HL-60/S4 treated with retinoic acid at 250 ng/mL for 4 days and 3 days (cell line): Measurements from ENCODE around the gene MYO10.

Source experiments
- in situ Hi-C: fragments of 300-500 bp; cut with MboI; formaldehyde crosslinking; loops from 2 replicates; pipeline ENCODE4 v1.7.0; 2022; ENCODE audit warnings: low sequenced_read_pairs

Gene MYO10

DNA sequence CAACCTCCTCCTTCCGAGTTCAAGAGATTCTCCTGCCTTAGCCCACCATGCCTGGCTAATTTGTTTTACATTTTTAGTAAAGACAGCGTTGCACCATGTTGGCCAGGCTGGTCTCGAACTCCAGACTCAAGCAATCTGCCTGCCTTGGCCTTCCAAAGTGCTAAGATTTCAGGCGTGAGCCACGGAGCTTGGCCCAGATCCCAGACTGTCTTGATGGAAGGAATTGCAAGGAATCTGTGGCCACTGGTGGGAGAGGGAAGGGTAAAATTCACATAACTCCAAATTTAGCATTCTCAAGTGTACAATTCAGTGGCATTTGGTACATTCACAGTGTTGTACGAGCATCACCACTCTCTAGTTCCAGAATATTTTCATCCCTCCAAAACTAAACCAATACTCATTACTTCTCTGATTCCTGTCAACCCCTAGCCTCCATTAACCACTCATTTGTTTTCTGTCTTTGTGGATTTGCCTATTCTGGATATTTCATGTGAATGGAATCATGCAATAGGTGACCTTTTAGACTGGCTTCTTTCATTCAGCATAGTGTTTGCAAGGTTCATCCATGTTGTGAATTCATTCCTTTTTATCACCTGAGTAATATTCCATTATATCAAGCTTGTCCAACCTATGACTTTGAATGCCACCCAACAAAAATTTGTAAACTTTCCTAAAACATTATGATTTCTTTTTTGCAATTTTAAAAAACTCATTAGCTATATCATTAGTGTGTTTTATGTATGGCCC, 8.9 kb upstream of the MYO10 start:
- in situ Hi-C loops: no loop called here

DNA sequence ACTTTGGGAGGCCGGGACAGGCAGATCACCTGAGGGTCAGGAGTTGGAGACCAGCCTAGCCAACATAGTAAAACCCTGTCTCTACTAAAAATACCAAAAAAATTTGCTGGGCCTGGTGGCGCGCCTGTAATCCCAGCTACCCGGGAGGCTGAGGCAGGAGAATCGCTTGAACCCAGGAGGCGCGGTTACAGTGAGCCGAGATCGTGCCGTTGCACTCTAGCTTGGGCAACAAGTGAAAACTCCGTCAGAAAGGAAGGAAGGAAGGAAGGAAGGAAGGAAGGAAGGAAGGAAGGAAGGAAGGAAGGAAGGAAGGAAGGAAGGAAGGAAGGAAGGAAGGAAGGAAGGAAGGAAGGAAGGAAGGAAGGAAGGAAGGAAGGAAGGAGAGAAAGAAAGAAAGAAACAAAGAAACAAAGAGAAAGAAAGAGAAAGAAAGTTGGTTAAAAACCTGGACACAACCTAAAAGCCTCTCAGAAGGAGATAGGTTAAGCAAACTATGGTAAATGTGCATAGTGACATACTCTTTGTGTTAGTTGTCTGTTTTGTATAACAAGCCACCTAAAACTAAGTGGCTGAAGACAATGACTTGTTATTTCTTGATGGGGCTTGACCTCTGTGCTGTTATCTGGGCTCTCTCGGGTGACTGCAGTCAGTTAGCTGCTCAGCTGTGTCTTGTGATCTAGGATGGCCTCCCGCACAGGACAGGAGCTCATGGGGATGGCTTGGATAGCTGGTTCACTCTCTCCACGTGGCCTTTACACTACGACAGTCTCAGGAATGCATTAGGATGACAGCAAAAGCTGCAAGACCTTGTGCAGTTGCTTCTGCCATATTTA, 8.0 kb upstream of the MYO10 start:
- in situ Hi-C loops: no loop called here

DNA sequence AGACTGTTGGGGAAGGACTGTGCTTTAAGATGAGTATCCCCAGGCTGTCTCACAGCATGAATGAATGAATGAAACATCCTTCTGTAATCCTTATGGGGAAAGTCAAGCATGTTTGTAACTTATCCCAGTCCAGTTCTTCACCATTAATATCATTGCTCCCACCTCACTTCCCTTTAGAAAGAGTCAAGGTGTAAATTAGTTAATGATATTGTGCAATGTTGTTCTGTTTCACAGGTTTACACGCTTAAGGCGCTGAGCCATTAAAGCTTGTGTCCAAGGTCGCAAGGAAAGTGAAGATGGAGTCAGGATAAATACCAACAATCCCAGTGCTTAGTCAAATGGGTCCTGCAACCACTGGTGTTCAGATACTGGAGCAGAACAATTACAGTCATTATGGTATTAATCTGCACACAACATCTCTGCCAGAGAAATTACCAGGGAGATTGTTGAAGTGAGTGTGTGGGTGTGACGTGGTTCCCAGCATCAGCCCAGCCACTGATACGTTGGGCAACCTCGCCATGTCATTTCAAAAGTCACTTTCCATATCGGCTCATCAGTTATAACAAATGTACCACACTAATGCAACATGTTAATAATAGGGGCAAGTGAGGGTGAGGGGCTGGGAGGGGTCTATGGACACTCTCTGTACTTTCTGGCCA, 1.5 kb upstream of the MYO10 start:
- in situ Hi-C loops: no loop called here

DNA sequence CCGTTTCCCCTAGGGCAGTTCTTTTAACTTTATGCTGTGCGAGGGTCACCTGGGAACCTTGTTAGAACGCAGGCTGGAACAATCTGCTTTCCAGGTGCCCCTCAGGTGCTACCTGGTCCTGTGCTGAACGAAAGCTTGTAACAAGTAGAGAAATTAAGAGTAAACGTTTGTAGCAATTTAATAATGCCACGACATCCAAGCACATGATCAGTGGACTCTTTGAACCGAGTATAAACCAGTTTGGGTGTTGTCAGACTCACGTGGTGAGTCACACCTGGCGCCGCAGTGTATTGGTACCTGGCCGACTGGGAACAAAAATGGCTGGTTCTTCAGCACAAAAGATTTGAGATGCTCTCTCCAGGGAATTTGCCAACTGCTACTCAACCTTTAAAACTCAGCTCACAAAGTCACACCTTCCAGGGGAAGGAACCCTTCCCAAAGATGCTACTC, 926 bp upstream of the MYO10 start:
- in situ Hi-C loops: no loop called here

DNA sequence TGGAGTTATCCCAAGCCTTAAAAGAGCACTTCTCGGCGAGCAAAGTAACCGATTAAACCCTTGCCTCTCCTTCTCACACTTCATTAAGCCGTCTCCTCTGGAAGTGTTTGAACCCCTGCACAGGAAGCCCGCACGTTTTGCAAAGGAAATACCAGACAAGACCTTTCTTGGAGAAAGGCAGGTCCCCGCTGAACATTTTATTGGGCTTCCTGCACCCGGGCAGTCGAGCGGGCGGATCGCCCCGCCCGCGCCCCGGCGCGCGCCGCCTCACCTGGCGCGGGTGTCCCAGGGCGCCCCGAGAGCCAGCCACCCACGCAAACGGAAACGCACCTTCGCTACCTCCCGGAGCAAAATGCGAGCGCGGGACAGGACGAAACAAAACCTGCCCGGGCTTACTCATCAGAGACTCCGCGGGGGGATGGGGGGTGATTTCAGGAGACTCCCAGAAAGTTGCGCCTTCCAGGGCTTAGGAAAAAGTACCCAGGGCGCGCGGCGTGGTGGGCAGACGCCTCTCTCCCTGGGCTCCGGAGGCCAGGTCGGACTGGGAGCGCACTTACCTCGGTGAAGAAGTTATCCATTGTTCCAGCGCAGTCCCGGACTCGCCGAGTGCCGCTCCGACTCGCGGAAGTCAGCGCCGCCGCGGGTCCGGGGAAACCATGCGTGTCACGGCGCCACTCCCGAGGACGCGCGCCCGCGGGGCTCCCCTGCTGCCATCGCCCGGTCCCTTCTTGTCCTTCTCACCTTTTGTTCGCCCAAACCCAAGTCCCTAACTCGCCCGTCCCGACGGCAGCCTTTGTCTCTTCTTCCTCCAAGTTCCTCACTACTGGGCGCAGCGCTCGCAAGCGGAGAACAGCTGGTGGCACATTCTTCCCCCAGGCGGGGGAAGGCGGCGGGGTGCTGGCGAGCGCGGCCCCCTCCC, 598 bp downstream of the MYO10 start:
- in situ Hi-C loops: no loop called here

DNA sequence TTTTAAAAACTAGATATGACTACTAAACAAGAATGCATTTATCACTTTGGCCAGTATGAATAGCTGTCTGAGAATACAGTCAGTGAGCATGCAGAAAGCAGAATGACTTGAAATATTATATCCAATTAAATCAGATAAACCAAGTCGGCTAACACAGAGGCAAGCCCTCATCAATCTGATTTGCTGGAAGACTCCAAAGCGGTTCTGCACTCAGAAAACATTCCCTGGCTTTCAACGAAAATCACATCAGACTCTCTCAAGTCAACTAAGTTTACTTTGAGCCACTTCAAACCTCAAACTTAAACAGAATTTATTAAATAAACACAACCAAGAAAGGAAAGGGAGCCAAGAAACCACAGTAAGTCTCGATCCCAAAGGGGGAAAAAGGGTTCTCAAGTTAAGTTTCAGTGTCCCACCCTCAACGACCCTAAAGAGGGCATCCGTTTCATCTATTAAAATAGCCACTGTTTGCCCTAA, 1.4 kb downstream of the MYO10 start:
- in situ Hi-C loops: no loop called here

DNA sequence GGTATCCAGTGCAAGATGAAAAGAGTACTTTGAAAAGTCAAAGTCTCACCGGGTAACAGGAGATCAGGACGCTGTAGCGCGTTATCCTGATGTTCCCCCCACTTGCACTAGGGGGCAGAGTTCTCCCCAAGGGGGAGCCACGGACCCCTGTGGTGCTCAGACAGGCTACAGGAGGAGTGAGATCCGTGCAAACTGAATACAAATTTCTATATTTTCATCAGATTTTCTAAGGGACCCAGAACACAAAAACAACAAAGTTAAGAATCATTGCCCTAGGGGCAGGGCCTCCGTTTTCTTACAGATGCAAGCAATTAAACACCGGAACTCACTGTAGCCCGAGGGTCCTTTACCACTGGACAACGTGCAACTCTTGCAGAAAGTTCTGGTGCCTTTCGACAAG, 2.0 kb downstream of the MYO10 start:
- in situ Hi-C loops: no loop called here

DNA sequence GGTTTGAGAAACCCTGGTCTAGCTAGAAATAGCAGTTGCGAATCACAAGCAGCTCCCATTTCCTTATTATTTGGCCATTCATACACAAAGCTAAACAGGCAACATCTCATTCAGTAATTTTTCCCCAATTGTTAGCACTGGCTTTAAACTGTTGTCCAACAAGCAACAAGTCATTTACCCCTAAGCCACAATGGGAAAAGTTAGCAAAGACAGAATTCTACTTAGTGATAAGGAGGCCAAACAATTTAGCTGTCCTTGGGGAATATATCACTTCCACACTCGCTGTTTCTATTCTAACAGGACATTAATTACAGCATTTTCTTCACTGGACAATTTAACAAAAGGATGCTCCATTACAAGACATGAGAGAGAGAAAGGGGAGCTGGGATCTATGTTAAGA, 2.8 kb downstream of the MYO10 start:
- in situ Hi-C loops: no loop called here

DNA sequence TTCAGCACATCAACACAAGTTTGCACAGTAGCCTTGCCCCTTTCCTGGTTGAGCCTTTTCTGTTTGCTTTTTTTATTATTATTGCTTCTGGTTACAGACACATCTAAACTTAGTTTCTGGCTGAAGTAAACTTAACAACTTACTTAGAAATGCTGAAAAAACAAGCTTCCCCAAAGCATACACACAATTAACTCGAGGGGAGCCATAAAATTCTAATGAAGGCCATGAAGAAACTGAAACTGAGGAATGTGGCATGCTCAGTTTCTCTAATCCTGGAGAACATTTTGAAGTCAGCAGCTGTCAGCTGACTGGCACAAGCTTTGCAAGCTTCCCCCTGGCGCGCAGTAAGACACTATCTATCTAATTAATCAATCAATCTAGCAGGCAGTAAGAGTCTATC, 3.7 kb downstream of the MYO10 start:
- in situ Hi-C loops: no loop called here

DNA sequence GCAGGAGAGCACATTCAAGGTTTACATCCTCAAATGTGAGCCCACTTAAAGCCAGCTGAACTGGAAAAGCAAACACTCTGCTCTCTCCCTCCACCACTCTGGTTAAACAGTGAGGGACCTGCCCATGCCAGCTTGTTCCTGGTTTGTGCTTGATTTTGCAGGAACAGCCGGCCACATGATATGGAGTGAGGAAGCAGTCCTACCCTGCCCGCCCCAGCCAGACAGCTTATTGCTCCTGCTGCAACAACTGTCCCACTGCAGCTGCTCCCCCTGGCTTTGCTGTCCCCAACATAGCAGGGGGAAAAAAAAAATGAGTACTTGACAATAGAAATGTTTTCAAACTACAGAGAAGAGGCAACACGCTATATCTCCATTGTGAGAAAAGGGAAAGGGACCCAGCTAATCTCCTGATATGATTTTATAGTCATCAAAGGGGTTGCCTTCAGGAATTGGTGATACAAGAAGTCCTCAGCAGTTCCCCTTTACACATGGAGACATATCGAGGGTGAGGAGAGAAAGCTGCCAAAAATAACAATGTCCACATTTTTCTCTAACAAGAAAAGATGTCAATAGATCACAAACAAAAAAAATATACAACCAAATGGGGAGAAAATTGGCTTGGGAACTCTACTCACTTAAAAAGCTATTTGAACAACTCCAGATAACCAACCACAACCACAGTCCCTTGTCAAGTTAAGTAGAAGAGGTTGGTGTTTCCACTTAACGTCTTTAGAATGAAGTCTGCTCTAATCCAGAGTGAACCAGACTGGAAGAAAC, 4.6 kb downstream of the MYO10 start:
- in situ Hi-C loops: no loop called here

DNA sequence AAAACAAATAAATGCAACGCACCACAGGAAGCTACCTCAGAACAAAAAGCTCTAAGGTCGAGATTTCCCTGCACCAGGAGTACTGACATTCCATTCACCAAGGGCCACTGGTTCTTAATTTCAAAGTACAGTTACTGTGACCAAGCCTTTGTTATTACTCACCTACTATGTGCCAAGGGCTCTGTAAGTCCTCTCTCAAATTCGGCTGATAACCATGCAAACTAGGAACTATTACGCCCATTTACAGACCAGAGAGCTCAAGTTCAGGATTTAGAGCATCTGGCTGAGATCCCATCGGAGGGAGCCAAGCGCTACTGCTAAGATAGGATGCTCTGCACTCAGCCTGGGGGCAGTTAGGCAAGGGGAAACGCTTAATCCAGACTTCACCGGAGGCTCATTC, 5.6 kb downstream of the MYO10 start:
- in situ Hi-C loops: no loop called here

DNA sequence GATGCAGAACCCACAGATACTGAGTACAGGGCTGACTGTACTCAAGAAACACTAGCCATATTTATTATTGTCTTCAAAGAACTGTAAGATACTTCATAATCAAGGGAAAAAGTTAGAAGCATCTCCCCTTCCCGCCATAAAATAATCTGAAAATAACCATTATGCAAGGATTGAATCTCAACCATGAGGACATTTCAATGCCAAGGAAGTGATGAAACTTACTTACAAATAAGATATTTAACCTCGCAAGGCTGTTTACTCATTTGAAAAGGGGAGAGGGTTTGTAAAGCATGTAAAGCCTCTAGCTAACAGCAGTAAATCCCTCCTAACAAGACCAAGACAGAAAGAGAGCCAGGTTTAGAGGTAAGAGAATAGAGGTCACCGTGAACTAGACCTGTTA, 6.3 kb downstream of the MYO10 start:
- in situ Hi-C loops: no loop called here

DNA sequence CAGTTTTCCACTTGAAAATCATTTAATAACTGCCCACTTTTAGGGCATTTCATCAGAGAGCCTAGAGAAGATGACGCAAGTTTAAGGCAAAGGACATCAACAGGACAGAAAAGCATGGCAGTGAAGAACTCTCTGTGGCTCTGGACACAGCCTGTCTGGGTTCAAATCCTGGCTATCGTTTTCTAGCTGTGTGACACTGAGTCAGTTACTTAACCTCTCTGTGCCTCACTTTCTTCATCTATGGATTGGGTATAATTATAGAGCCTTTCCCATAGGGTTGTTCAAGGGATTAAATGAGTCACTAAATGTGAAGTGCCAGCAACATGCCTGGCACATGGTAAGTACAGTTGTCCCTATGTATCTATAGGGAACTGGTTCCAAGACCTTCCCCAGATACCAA, 6.7 kb downstream of the MYO10 start:
- in situ Hi-C loops: no loop called here

DNA sequence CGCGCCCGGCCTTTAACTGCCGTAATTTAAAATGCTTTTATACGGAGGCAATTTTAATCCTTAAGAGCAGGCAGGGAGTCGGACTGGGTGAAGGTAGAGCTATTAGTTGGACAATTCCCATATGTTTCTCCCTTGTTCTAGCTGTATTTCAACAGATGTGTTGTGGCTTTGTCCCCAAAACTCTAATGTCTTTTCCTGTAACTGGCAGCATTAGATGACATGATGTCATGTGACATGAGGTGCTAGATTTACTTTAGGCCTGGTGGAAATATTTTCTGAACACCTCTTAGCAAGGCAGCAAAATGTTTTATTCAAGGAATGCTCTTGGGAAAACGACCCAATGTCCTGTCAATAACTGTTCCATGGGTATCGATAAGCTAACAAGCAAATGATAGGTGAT, 8.5 kb downstream of the MYO10 start:
- in situ Hi-C loops: no loop called here

DNA sequence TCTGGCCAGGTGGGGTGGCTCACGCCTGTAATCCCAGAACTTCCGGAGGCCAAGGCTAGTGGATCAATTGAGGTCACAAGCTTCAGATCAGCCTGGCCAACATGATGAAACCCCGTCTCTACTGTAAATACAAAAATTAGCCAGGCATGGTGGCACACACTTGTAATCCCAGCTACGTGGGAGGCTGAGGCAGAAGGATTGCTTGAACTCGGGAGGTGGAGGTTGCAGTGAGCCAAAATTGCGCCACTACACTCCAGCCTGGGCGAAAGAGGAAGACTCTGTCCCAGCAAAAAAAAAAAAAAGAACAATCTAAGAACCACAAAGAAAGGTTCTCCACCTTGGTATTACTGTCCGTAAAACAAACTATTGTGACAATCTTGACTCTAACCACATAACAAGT, 9.7 kb downstream of the MYO10 start:
- in situ Hi-C loops: no loop called here

DNA sequence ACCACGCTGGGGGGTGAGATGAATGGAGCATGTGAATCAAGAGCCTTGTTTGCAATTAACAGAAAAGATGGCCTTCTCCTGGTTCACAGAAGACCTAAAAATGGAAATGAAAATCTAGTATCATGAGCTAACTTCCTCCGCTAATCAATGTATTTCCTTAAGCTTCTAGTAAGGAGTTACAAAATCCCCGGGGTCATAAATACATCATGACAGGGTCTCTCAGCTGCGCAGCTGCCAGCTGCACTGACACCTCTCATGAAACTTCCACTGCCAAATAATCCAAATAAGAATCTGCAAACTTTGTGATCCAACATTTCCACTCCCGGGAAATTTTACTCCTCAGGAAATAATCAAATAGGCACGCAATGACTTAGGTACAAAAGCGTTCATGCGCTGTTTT, 11.9 kb downstream of the MYO10 start:
- in situ Hi-C loops: no loop called here

DNA sequence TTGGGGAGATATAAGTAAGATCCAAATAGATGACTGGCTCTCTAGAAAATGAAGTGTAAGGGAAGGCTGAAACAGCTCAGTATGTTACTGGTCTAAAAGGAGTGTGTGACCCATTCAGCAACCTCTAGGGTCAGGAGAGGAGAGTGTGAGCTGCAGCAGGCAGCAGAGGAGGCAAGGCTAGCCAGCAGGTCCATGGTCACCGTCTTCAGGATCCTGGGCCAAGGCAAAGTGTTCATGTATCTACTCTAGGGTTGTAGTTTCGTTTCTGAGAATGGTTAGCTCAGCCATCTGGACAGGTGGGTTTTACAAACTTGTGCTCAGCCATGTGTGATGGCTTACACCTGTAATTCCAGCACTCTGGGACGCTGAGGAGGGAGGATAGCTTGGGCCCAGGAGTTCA, 13.7 kb downstream of the MYO10 start:
- in situ Hi-C loops: no loop called here

DNA sequence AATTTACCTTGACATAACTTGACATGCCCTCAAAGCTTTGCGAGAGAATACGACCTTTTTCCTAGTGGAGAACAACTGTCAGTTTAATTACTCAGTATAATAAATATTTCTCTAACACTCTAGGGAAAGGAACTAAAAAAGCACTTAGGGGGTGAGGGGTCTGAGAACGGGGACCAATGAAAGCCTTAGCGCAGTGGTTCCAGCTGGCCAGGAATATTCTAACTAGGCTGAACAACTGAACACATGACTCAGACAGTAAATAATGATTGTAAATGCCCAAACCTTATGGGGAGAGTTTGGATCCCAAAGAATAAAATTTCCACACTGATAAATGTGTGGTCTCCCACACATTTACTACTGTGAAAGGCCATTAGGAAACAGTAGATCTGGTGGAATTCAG, 14.9 kb downstream of the MYO10 start:
- in situ Hi-C loops: no loop called here

DNA sequence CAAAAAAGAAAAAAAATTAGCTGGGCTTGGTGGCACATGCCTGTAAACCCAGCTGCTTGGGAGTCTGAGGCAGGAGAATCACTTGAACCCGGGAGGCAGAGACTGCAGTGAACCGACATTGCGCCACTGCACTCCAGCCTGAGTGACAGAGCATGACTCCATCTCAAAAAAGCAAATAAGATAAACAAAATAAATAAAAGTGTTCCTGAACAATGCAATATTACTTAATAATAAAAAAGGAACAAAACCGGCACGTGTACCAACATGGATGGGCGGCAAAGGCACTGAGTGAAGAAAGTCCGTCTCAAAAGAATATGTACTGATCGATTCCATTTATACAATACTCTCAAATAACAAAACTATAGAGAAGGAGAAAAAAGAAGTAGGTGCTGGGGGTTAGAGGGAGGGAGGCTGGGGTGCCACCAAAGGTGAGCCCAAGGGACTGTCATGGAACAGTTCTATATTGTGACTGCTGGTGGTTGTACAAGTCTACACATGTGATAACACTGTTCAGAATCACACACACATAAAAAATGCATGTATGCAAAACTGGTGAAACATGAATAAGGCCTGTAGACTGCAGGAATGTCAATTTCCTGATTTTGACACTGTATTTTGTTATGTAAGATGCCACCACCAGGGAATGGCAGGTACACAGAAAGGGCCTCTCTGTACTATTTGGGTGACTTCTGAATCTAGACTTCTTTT, 15.8 kb downstream of the MYO10 start:
- in situ Hi-C loops: no loop called here
